K562 (cell line): ENCODE results near the gene TNFAIP6. TPM values are rescaled to one million over a fixed set of nuclear protein-coding genes. Genes with fewer than 3 reads are reported as not detected.
A peak's percentile ranks its signal among the peaks of the same experiment; 100 is the strongest.

Experiments
- ETS2 ChIP-seq: IDR thresholded peaks from 2 replicates; pipeline ENCODE4 v1.6.1; 2016; ENCODE audit warnings: borderline replicate concordance, missing genetic modification characterization, mild to moderate bottlenecking, moderate library complexity, missing compliant biosample characterization; ENCODE audit not compliant: poor library complexity, severe bottlenecking
- GABPB1 ChIP-seq: sonication (generic); formaldehyde crosslinking; IDR thresholded peaks from 2 replicates; pipeline ENCODE4 v1.8.0; 2022; ENCODE audit warnings: mild to moderate bottlenecking, missing genetic modification reagents
- HEY1 ChIP-seq: fragments of 250-450 bp; sonication (Bioruptor Pico); IDR thresholded peaks from 2 replicates; pipeline ENCODE4 v1.5.0; 2020; ENCODE audit warnings: mild to moderate bottlenecking, moderate library complexity, borderline replicate concordance
- HLTF ChIP-seq: fragments of 450-650 bp; IDR thresholded peaks from 2 replicates; pipeline ENCODE4 v1.6.1; 2016
- HMG20B ChIP-seq: fragments of 250-450 bp; sonication (Bioruptor Pico); IDR thresholded peaks from 2 replicates; pipeline ENCODE4 v1.5.0; 2021; ENCODE audit warnings: mild to moderate bottlenecking
- HOXB6 ChIP-seq: fragments of 250-450 bp; sonication (Bioruptor Pico); IDR thresholded peaks from 2 replicates; pipeline ENCODE4 v1.5.1; 2022; ENCODE audit warnings: mild to moderate bottlenecking, borderline replicate concordance
- KLF10 ChIP-seq: fragments of 250-450 bp; sonication (Bioruptor Pico); IDR thresholded peaks from 2 replicates; pipeline ENCODE4 v1.6.1; 2021; ENCODE audit warnings: matching md5 sums
- NCOA6 ChIP-seq: fragments of 450-650 bp; IDR thresholded peaks from 2 replicates; pipeline ENCODE4 v1.6.1; 2017; ENCODE audit warnings: mild to moderate bottlenecking
- NFXL1 ChIP-seq: fragments of 450-650 bp; formaldehyde crosslinking; IDR thresholded peaks from 2 replicates; pipeline ENCODE4 v1.4.0; 2021; ENCODE audit warnings: mild to moderate bottlenecking
- NFYB ChIP-seq: IDR thresholded peaks from 2 replicates; pipeline ENCODE4 v1.6.1; 2011; ENCODE audit warnings: mild to moderate bottlenecking, moderate library complexity; ENCODE audit not compliant: insufficient read length; ENCODE audit errors: extremely low read depth
- NR2F6 ChIP-seq: fragments of 450-650 bp; formaldehyde crosslinking; IDR thresholded peaks from 2 replicates; pipeline ENCODE4 v1.4.0; 2020; ENCODE audit warnings: mild to moderate bottlenecking
- SPI1 ChIP-seq: IDR thresholded peaks from 2 replicates; pipeline ENCODE4 v1.6.1; 2011; ENCODE audit warnings: low read depth, low read length, control low read depth, borderline replicate concordance
- SRSF1 ChIP-seq: fragments of 200-400 bp; formaldehyde crosslinking; IDR thresholded peaks from 2 replicates; pipeline ENCODE4 v1.6.1; 2017; ENCODE audit warnings: mild to moderate bottlenecking, low read depth, low read length, moderate library complexity
- STAT5A ChIP-seq: IDR thresholded peaks from 2 replicates; pipeline ENCODE4 v1.6.1; 2012; ENCODE audit warnings: low read length, inconsistent platforms, borderline replicate concordance
- TGIF2 ChIP-seq: sonication (generic); formaldehyde crosslinking; IDR thresholded peaks from 2 replicates; pipeline ENCODE4 v1.8.1; 2022; ENCODE audit warnings: mild to moderate bottlenecking, missing genetic modification reagents, moderate library complexity
- ZMIZ1 ChIP-seq, 2 experiments: fragments of 150-350 bp in 1 of 2; IDR thresholded peaks; 2 replicates each; pipeline ENCODE4 v1.6.1; 2012 to 2016; ENCODE audit warnings: low read depth in 2 of 2, low read length in 2 of 2, mild to moderate bottlenecking in 1 of 2, moderate library complexity in 1 of 2
- ZNF263 ChIP-seq: sonication (generic); formaldehyde crosslinking; IDR thresholded peaks from 2 replicates; pipeline ENCODE4 v1.8.0; 2022; ENCODE audit warnings: mild to moderate bottlenecking, missing genetic modification reagents, borderline replicate concordance
- ZNF518B ChIP-seq: fragments of 250-450 bp; sonication (Bioruptor Pico); IDR thresholded peaks from 2 replicates; pipeline ENCODE4 v1.5.0; 2021; ENCODE audit warnings: mild to moderate bottlenecking, moderate library complexity
- ZNF79 ChIP-seq: fragments of 250-450 bp; sonication (Bioruptor Pico); IDR thresholded peaks from 2 replicates; pipeline ENCODE4 v1.4.0; 2020; ENCODE audit warnings: low read depth, mild to moderate bottlenecking, moderate library complexity
- polyA plus RNA-seq, 8 experiments: library from polyadenylated mRNA; depleted of rRNA in 4 of 8; stranded (reverse) in 5 of 8; unstranded in 3 of 8; fragments of >200 nt; fragmentation: Nextera tagmentation in 2 of 8; fragmentation: Illumina TruSeq in 1 of 8; extraction: Ambion mirVana in 2 of 8; extraction: Trizol in 1 of 8; gene quantifications; 2 replicates each; pipeline versions ENCODE4 v1.2.1 to v1.2.3, GENCODE V29; 2011 to 2014; ENCODE audit warnings: inconsistent platforms in 1 of 8, missing spikeins in 1 of 8
- total RNA-seq, 7 experiments: library from RNA; depleted of rRNA in 6 of 7; stranded (reverse); fragments of >200 nt in 6 of 7; fragmentation: Illumina TruSeq in 2 of 7; extraction: Trizol in 2 of 7; gene quantifications; 2 replicates each; pipeline versions ENCODE4 v1.2.1 to v1.2.3, GENCODE V29; 2011 to 2021; ENCODE audit warnings: low replicate concordance in 1 of 7
- TF ChIP-seq, protein P1 (sequence below): fragments of 250-450 bp; sonication (Bioruptor Pico); IDR thresholded peaks from 2 replicates; pipeline ENCODE4 v1.8.0; 2022; ENCODE audit warnings: inconsistent platforms, mild to moderate bottlenecking, moderate library complexity, borderline replicate concordance

Gene TNFAIP6
- total and polyA plus RNA-seq, 9 of the 15 experiments (the other 6 are each of a cell fraction or from before 2014, with no cell fraction given), result 0.07 to 0.28 (median 0.08) TPM; not detected in 6

DNA sequence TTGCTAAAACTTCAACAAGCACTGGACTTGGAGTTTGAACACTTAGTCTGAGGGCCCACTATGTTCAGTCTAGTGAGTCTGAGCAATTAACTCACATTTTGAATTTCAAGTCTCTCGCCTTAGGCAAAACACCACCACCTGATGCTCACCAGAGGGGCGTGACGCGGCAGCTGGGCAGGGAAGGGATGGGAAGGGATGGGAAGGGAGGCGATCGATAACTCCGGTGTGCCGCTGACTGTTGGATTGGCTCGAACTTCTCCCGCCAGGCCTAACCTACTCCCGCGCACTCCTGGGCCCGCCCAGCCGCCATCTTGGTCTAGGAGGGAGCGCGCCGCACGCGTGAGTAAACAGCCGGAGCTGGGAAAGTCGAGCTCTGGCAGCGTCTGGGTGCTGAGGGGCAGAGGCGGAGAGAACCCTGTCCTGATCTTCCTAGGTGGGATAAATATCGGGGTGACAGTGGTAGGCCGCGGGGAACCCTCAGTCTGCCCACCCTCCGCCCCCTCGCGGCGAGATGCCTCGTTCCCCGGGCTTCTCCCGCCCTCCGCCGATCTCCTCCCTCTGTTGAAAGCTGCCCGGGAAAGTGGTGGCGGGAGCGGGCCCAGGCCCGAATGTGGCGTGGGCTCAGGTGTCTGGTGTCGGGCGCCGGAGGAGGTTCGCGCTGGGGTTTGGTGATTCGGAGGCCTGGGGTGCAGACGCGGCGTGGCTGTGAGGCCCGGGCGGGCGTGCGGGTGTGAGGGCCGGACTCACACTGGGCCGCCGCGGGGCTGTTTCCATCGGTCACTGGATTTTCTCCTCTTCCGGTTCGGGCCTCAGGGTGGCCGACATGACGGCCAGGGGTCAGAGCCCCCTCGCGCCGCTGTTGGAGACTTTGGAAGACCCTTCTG lies 52.5 kb downstream of the TNFAIP6 start, which contains the start of gene RIF1 (continued):
- TF ChIP-seq KLF10 (CRISPR knock-in tag) (no peak), ZNF518B (CRISPR knock-in tag) (no peak), GABPB1 (peak; percentile 81), SRSF1 (0 out of 2 replicates have a peak, but pooled peaks have one; percentile 40), SPI1 (no peak), ZMIZ1 (IDR thresholded peaks at IDR 0.05; ENCODE audit: low read depth in 2 of 2, low read length in 2 of 2) (peak in 1 of 2 experiments; percentile 96; a peak in 3 of 4 replicates), ZNF263 (CRISPR knock-in tag) (peak; percentile 51; the same call in 1 of the 2 replicates), NFYB (no peak), STAT5A (no peak; the same call in 1 of the 2 replicates), ZNF79 (CRISPR knock-in tag) (no peak), HEY1 (peak; percentile 78; the same call in 1 of the 2 replicates), HLTF (peak; percentile 56), TGIF2 (CRISPR knock-in tag) (peak; percentile 81), NFXL1 (CRISPR knock-in tag) (no peak), HMG20B (CRISPR knock-in tag) (no peak), ETS2 (tag) (no peak), HOXB6 (CRISPR knock-in tag) (no peak), NR2F6 (CRISPR knock-in tag) (no peak), NCOA6 (no peak)
- TF ChIP-seq, protein P1, sequence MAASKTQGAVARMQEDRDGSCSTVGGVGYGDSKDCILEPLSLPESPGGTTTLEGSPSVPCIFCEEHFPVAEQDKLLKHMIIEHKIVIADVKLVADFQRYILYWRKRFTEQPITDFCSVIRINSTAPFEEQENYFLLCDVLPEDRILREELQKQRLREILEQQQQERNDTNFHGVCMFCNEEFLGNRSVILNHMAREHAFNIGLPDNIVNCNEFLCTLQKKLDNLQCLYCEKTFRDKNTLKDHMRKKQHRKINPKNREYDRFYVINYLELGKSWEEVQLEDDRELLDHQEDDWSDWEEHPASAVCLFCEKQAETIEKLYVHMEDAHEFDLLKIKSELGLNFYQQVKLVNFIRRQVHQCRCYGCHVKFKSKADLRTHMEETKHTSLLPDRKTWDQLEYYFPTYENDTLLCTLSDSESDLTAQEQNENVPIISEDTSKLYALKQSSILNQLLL (CRISPR knock-in tag), result no peak
